H1 (cell line): ENCODE data around the gene ISLR2.

ENCODE experiments used
- BRCA1 ChIP-seq: IDR thresholded peaks from 2 replicates; pipeline ENCODE4 v1.6.1; 2012; ENCODE audit warnings: low read depth, low read length, improper control_type of control experiment
- CREB1 ChIP-seq: IDR thresholded peaks from 2 replicates; pipeline ENCODE4 v1.6.1; 2012; ENCODE audit warnings: inconsistent platforms
- CTCF ChIP-seq, 3 experiments: IDR thresholded peaks; 1 replicate in 2 of 3; 2 replicates in 1 of 3; pipeline versions ENCODE4 v1.5.1 to v1.6.1; 2011; ENCODE audit warnings: low read length in 3 of 3, mild to moderate bottlenecking in 3 of 3, inconsistent platforms in 2 of 3, low read depth in 1 of 3, moderate library complexity in 1 of 3; ENCODE audit not compliant: insufficient read depth in 1 of 3; ENCODE audit errors: control extremely low read depth in 1 of 3
- KDM4A ChIP-seq: IDR thresholded peaks from one replicate; pipeline ENCODE4 v1.7.1; 2012; ENCODE audit warnings: low read depth, mild to moderate bottlenecking, moderate library complexity, low read length, inconsistent platforms; ENCODE audit not compliant: severe bottlenecking
- POLR2A ChIP-seq, 2 experiments: IDR thresholded peaks; 1 replicate in 1 of 2; 2 replicates in 1 of 2; pipeline ENCODE4 v1.6.1; 2011; ENCODE audit warnings: low read depth in 2 of 2, low read length in 2 of 2, mild to moderate bottlenecking in 2 of 2; ENCODE audit errors: control extremely low read depth in 1 of 2
- SIRT6 ChIP-seq: IDR thresholded peaks from one replicate; pipeline ENCODE4 v1.7.1; 2012; ENCODE audit warnings: low read length, inconsistent platforms
- TAF1 ChIP-seq: IDR thresholded peaks from 2 replicates; pipeline ENCODE4 v1.6.1; 2011; ENCODE audit warnings: mild to moderate bottlenecking, low read depth, low read length

- TF ChIP-seq CTCF (IDR thresholded peaks at IDR 0.05; ENCODE audit: control extremely low read depth in 1 of 3, insufficient read depth in 1 of 3, low read depth in 1 of 3, low read length in 3 of 3): no peak
- no peak for TF ChIP-seq BRCA1
- TF ChIP-seq CREB1: no peak
- TF ChIP-seq POLR2A (IDR thresholded peaks at IDR 0.05; ENCODE audit: control extremely low read depth in 1 of 2, low read depth in 2 of 2, low read length in 2 of 2): no peak
- TF ChIP-seq TAF1: no peak
- TF ChIP-seq KDM4A: no peak
- TF ChIP-seq SIRT6: no peak
Observed at GRCh38 chr15:74147051-74147450, 16.7 kb downstream of the ISLR2 start.
